BE2C (cell line): Measurements from ENCODE around the gene ARL11.
"Not testable (repeated sequence)": the region's sequence is repeated elsewhere in the genome, so short reads cannot be mapped to it uniquely, and the experiment has no call there.

Experiments
- DNase-seq: peaks from one replicate; pipeline ENCODE4 v3.0.0-alpha.2; 2020
- H3K27me3 ChIP-seq: fragments of 250-450 bp; sonication (Bioruptor Pico); 2 replicates; pipeline ENCODE4 v1.5.1; 2020; ENCODE audit warnings: mild to moderate bottlenecking
- H3K36me3 ChIP-seq: fragments of 250-450 bp; sonication (Bioruptor Pico); 2 replicates; pipeline ENCODE4 v1.5.1; 2020; ENCODE audit warnings: mild to moderate bottlenecking
- H3K4me1 ChIP-seq: fragments of 250-450 bp; sonication (Bioruptor Pico); 2 replicates; pipeline ENCODE4 v1.5.1; 2020
- H3K4me3 ChIP-seq: 2 replicates; pipeline ENCODE4 v1.5.1; 2011; ENCODE audit warnings: low read depth, low read length
- H3K9me3 ChIP-seq: fragments of 250-450 bp; sonication (Bioruptor Pico); 2 replicates; pipeline ENCODE4 v1.5.1; 2020
- TF ChIP-seq, protein P1 (sequence below): IDR thresholded peaks from 2 replicates; pipeline ENCODE4 v1.5.1; 2012; ENCODE audit warnings: mild to moderate bottlenecking, low read depth, low read length

The ARL11 gene

DNA sequence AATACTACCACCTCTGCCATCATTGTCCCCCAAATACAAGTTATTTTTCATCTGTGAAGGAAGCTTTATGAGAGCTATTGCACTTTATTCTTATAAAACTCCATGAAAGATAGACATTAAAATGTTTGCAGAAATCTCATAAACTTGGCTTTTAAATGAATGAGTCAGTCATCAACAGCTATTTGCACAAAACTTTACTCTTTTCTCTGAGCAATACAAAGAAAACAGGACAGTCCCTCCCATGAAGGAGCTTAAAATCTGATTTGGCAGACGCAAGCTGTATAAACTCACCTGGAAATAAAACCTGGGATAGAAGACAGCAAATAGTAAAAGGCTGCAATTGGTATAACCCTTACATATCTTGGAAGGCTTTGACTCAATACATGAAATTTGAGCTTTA is 26.3 kb upstream of the ARL11 start:
- no peaks in the 10 kb centered on the region for H3K36me3 ChIP-seq
- no peaks in the 10 kb centered on the region for H3K4me1 ChIP-seq
- no peaks in the 10 kb centered on the region for H3K27me3 ChIP-seq
- TF ChIP-seq, protein P1, sequence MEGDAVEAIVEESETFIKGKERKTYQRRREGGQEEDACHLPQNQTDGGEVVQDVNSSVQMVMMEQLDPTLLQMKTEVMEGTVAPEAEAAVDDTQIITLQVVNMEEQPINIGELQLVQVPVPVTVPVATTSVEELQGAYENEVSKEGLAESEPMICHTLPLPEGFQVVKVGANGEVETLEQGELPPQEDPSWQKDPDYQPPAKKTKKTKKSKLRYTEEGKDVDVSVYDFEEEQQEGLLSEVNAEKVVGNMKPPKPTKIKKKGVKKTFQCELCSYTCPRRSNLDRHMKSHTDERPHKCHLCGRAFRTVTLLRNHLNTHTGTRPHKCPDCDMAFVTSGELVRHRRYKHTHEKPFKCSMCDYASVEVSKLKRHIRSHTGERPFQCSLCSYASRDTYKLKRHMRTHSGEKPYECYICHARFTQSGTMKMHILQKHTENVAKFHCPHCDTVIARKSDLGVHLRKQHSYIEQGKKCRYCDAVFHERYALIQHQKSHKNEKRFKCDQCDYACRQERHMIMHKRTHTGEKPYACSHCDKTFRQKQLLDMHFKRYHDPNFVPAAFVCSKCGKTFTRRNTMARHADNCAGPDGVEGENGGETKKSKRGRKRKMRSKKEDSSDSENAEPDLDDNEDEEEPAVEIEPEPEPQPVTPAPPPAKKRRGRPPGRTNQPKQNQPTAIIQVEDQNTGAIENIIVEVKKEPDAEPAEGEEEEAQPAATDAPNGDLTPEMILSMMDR: no peak
- DNase-seq: no peak
- no peak overlapping the region for H3K4me3 ChIP-seq
- H3K9me3 ChIP-seq: no peaks in the 10 kb centered on the region

DNA sequence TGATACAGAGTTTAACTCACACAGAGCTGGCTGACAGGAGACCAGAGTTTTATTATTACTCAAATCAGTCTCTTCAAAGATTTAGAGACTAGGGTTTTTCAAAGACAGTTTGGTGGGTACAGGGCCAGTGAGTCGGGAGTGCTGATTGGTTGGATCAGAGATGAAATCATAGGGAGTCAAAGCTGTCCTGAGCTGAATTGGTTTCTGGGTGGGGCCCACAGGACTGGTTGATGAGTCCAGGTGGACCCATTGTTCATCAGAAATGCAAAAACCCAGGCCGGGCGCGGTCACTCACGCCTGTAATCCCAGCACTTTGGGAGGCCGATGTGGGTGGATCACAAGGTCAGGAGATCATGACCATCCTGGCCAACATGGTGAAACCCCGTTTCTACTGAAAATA is 25.7 kb upstream of the ARL11 start:
- H3K4me1 ChIP-seq, DNase-seq, H3K9me3 ChIP-seq, H3K4me3 ChIP-seq, H3K27me3 ChIP-seq, H3K36me3 ChIP-seq: not testable (repeated sequence)

DNA sequence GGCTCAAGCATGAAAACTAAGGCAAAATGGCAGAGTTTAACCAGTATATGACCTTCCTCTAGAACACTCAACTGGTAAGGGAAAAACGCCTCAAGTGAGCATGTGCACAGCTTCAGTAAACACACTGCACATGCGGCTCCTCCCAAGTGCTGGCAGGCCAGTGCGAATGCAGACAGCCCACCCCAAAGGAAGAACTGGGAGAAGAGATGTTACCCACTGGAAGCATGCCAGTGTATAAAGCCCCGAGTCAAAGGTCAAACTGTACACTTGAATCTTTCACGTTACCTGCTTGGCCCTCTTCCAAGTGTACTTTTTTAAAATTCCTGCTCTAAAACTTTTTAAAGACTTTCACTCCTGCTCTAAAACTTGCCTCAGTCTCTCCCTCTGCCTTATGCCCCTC is 23.7 kb upstream of the ARL11 start:
- no peaks in the 10 kb centered on the region for H3K4me1 ChIP-seq
- TF ChIP-seq, protein P1: no peak
- H3K4me3 ChIP-seq: no peak overlapping the region
- H3K9me3 ChIP-seq: no peaks in the 10 kb centered on the region
- H3K36me3 ChIP-seq: no peaks in the 10 kb centered on the region
- no peak for DNase-seq
- H3K27me3 ChIP-seq: no peaks in the 10 kb centered on the region

DNA sequence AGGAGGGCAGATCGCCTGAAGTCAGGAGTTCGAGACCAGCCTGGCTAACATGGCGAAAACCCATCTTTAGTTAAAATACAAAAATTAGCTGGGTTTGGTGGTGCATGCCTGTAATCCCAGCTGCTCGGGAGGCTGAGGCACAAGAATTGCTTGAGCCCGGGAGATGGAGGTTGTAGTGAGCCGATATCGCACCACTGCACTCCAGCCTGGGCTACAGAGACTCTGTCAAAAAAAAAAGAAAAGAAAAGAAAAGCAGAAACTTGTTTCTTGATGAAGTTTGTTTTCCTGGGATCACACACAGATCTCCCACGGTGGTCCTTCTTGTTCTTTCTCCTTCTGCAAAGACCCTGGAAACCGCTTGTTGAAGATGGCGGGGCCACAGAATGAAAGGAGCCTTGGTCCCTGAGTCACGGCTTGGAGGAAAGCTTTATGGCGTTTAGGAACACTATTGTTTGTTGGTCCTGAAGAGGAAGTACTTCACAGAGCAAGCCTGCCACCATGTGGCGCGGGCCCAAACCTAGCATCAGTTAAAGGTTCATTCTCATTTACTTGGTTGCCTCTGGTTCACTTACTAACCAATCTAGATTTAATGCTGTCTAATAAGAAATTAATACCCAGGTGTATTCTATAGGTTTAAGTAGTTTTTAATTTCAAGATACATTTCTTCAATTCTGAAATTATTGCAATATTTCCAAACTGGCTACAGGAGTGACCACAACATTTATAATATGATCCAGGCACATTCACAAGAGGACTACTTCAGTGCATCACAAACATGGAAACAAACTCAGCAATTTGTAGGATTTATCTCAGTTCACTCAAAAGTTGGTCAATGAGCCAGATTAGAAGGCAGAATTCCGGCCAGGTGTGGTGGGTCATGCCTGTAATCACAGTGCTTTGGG is 21.3 kb upstream of the ARL11 start:
- TF ChIP-seq, protein P1: peak; percentile 93
- no peaks in the 10 kb centered on the region for H3K36me3 ChIP-seq
- H3K4me3 ChIP-seq: peak overlapping the region; percentile 46
- no peaks in the 10 kb centered on the region for H3K27me3 ChIP-seq
- H3K9me3 ChIP-seq: no peaks in the 10 kb centered on the region
- H3K4me1 ChIP-seq: no peaks in the 10 kb centered on the region
- peak; percentile 86 for DNase-seq

DNA sequence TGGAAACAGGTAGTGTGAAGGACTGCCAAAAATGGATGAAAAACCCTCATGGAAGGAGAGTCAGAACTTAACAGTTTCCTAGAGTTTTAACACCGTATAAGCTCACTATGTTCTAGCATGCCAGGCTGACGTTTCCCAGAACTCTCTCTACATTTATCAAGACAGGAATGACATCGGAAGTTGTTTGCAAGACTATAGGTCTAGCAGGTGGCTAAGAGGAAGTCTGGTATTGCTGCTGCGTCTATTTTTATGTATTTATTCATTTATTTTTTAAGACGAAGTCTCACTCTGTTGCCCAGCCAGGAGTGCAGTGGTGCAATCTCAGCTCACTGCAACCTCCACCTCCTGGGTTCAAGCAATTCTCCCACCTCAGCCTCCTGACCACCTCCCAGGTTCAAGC is 20.5 kb upstream of the ARL11 start:
- H3K9me3 ChIP-seq: no peaks in the 10 kb centered on the region
- DNase-seq: no peak
- TF ChIP-seq, protein P1: no peak
- H3K4me1 ChIP-seq: no peaks in the 10 kb centered on the region
- no peak overlapping the region for H3K4me3 ChIP-seq
- H3K36me3 ChIP-seq: no peaks in the 10 kb centered on the region
- H3K27me3 ChIP-seq: no peaks in the 10 kb centered on the region

DNA sequence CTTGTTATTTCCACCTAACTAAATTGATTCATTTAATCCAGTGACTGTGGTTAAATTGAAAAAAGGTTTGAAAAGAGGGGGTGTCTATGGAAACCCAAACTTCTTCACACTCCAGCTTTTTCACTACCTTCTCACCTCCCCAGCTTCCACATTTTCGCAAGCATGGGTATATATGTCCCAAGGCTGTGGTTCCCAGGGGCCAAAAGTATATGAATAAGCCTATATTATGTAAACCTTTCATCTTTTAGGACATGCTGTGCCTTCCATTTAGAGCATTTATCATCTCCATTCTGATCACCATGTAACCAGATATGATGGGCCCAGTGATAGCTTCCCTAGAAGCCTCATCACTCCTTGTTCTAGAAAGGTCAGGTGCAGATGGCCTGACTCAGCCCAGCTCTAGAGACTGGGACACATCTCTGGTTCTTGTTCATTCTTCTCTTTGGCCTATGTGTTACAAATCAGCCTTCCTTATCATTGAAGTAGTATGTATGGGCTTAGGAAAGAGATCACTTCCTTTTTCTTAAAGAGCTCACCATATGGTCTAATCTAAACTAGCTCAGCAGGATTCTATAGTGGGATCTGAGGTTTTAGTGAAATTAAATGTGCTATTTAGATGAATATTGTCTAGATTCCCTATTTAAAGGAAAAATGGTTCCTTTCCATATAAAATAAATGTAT is 19.5 kb upstream of the ARL11 start:
- no peak for DNase-seq
- TF ChIP-seq, protein P1: no peak
- no peak overlapping the region for H3K4me3 ChIP-seq
- H3K27me3 ChIP-seq: no peaks in the 10 kb centered on the region
- no peaks in the 10 kb centered on the region for H3K4me1 ChIP-seq
- H3K36me3 ChIP-seq: no peaks in the 10 kb centered on the region
- H3K9me3 ChIP-seq: no peaks in the 10 kb centered on the region
